NCI-H510A (cell line): Measurements from ENCODE around the gene SBF2.

Source experiments
- DNase-seq: peaks from one replicate; lab custom pipeline; 2025; lab: John Stamatoyannopoulos, UW

Gene SBF2

GRCh38 chr11:10317776-10318526, 23.9 kb upstream of the SBF2 start:
- no peak for DNase-seq

GRCh38 chr11:10317151-10317755, 23.2 kb upstream of the SBF2 start:
- DNase-seq = peak; percentile 45

GRCh38 chr11:10315083-10315482, 21.1 kb upstream of the SBF2 start:
- DNase-seq = no peak

- no peak for DNase-seq
Measured at GRCh38 chr11:10314199-10315072, 20.4 kb upstream of the SBF2 start.

- no peak for DNase-seq
Measured at GRCh38 chr11:10311802-10312201, 17.8 kb upstream of the SBF2 start.

GRCh38 chr11:10310301-10310841, 16.4 kb upstream of the SBF2 start:
- no peak for DNase-seq

- DNase-seq = no peak
Measured at GRCh38 chr11:10309163-10310093, 15.4 kb upstream of the SBF2 start.

- no peak for DNase-seq
Measured at GRCh38 chr11:10308201-10308954, 14.4 kb upstream of the SBF2 start.

- no peak for DNase-seq
Measured at GRCh38 chr11:10307400-10308200, 13.6 kb upstream of the SBF2 start.

- DNase-seq = no peak
Measured at GRCh38 chr11:10307022-10307399, 13.0 kb upstream of the SBF2 start.

GRCh38 chr11:10305964-10306918, 12.2 kb upstream of the SBF2 start:
- no peak for DNase-seq

- DNase-seq = no peak
Measured at GRCh38 chr11:10305262-10305963, 11.4 kb upstream of the SBF2 start.

- no peak for DNase-seq
Measured at GRCh38 chr11:10304495-10305261, 10.7 kb upstream of the SBF2 start, which contains the start of gene ADM. Gene ADM, plus strand, starts transcription at chr11:10305073. Its CDS starts 628 bp downstream, at chr11:10305701.

- no peak for DNase-seq
Measured at GRCh38 chr11:10303558-10304363, 9.7 kb upstream of the SBF2 start.

GRCh38 chr11:10302744-10303557, 8.9 kb upstream of the SBF2 start:
- no peak for DNase-seq
